Loucy (cell line): ENCODE data around the gene PDZRN3.

ENCODE experiments used
- H2AFZ ChIP-seq: fragments of 200-600 bp; sonication (generic); 2 replicates; pipeline ENCODE4 v1.6.0; 2016; ENCODE audit warnings: antibody characterized with exemption, mild to moderate bottlenecking, low read length, moderate library complexity
- H3F3A ChIP-seq: fragments of 200-600 bp; 2 replicates; pipeline ENCODE4 v1.6.0; 2016; ENCODE audit warnings: antibody characterized with exemption, low read depth, mild to moderate bottlenecking
- H3K27me3 ChIP-seq: fragments of 200-600 bp; sonication (generic); 2 replicates; pipeline ENCODE4 v1.6.1; 2014; ENCODE audit warnings: low read length, mild to moderate bottlenecking; ENCODE audit not compliant: insufficient read depth, poor library complexity, severe bottlenecking
- H3K36me3 ChIP-seq: fragments of 200-600 bp; sonication (generic); 2 replicates; pipeline ENCODE4 v1.6.1; 2016; ENCODE audit warnings: low read length; ENCODE audit not compliant: insufficient read depth
- H3K4me1 ChIP-seq: fragments of 200-600 bp; sonication (generic); 2 replicates; pipeline ENCODE4 v1.5.1; 2014; ENCODE audit warnings: low read length, mild to moderate bottlenecking; ENCODE audit not compliant: insufficient read depth, poor library complexity, severe bottlenecking
- H3K4me2 ChIP-seq: fragments of 200-600 bp; sonication (generic); 2 replicates; pipeline ENCODE4 v1.6.0; 2014; ENCODE audit warnings: antibody characterized with exemption, low read length, low read depth, mild to moderate bottlenecking; ENCODE audit not compliant: poor library complexity, severe bottlenecking
- H3K4me3 ChIP-seq: fragments of 200-600 bp; sonication (generic); 2 replicates; pipeline ENCODE4 v1.5.1; 2014; ENCODE audit warnings: low read length, mild to moderate bottlenecking, mixed read lengths; ENCODE audit not compliant: poor library complexity, severe bottlenecking
- H3K79me2 ChIP-seq: fragments of 200-600 bp; sonication (generic); 2 replicates; pipeline ENCODE4 v1.6.1; 2014; ENCODE audit warnings: low read length; ENCODE audit not compliant: insufficient read depth
- H3K9ac ChIP-seq: fragments of 200-600 bp; sonication (generic); 2 replicates; pipeline ENCODE4 v1.6.0; 2014; ENCODE audit warnings: mild to moderate bottlenecking, low read depth, low read length, moderate library complexity; ENCODE audit not compliant: poor library complexity, severe bottlenecking
- H3K9me2 ChIP-seq: fragments of 200-600 bp; sonication (generic); replicated peaks from 2 replicates; pipeline ENCODE4 v1.6.1; 2016; ENCODE audit warnings: low read depth, low read length, mixed read lengths
- H3K9me3 ChIP-seq: fragments of 200-600 bp; sonication (generic); 2 replicates; pipeline ENCODE4 v1.6.1; 2014; ENCODE audit warnings: mild to moderate bottlenecking, antibody characterized with exemption, low read length, low read depth; ENCODE audit not compliant: insufficient read depth
- H4K20me1 ChIP-seq: fragments of 200-600 bp; sonication (generic); 2 replicates; pipeline ENCODE4 v1.6.0; 2014; ENCODE audit warnings: antibody characterized with exemption, low read length, mild to moderate bottlenecking; ENCODE audit not compliant: insufficient read depth, poor library complexity, severe bottlenecking
- CTCF ChIP-seq: fragments of 200-600 bp; sonication (generic); conservative IDR thresholded peaks from 2 replicates; pipeline ENCODE4 v1.5.1; 2014; ENCODE audit warnings: mild to moderate bottlenecking, antibody characterized with exemption, low read length
- EZH2phosphoT487 ChIP-seq: fragments of 200-600 bp; IDR thresholded peaks from 2 replicates; pipeline ENCODE4 v1.6.1; 2018; ENCODE audit warnings: antibody characterized with exemption, mild to moderate bottlenecking, moderate library complexity, borderline replicate concordance

PDZRN3 gene

GRCh38 chr3:73475717-73476116, 149.0 kb downstream of the PDZRN3 start:
- Histone ChIP-seq H3K4me1 (peaks cover 4% of the 10 kb centered on the region), H3K9me2 (no peaks in the 10 kb centered on the region), H3K9me3 (peaks cover 5% of the 10 kb centered on the region; the same call in 1 of the 2 replicates), H3K4me3 (no peak overlapping the region), H3F3A (no peaks in the 10 kb centered on the region), H3K79me2 (no peaks in the 10 kb centered on the region), H3K4me2 (no peak overlapping the region), H4K20me1 (no peaks in the 10 kb centered on the region), H3K9ac (no peak overlapping the region), H3K27me3 (peaks cover 84% of the 10 kb centered on the region), H3K36me3 (no peaks in the 10 kb centered on the region), H2AFZ (no peak overlapping the region)
- TF ChIP-seq CTCF (no peak), EZH2phosphoT487 (no peak)

- peaks cover 4% of the 10 kb centered on the region for H3K4me1 ChIP-seq
- H3K79me2 ChIP-seq, result no peaks in the 10 kb centered on the region
- no peak overlapping the region for H2AFZ ChIP-seq
- no peak overlapping the region for H3K4me3 ChIP-seq
- no peak overlapping the region for H3K4me2 ChIP-seq
- no peak for TF ChIP-seq CTCF
- TF ChIP-seq EZH2phosphoT487, result no peak
- H3K36me3 ChIP-seq, result no peaks in the 10 kb centered on the region
- peaks cover 83% of the 10 kb centered on the region for H3K27me3 ChIP-seq
- no peaks in the 10 kb centered on the region for H4K20me1 ChIP-seq
- H3F3A ChIP-seq, result no peaks in the 10 kb centered on the region
- H3K9ac ChIP-seq, result no peak overlapping the region
- H3K9me3 ChIP-seq, result peaks cover 5% of the 10 kb centered on the region; the same call in 1 of the 2 replicates
- H3K9me2 ChIP-seq, result no peaks in the 10 kb centered on the region
Observed at GRCh38 chr3:73475175-73475574, 149.6 kb downstream of the PDZRN3 start.

- Histone ChIP-seq H3K27me3 (peaks cover 78% of the 10 kb centered on the region), H3K4me2 (no peak overlapping the region), H2AFZ (no peak overlapping the region), H3K4me3 (no peak overlapping the region), H3K9ac (no peak overlapping the region), H3K9me2 (no peaks in the 10 kb centered on the region), H4K20me1 (no peaks in the 10 kb centered on the region), H3K36me3 (no peaks in the 10 kb centered on the region), H3F3A (no peaks in the 10 kb centered on the region), H3K9me3 (peaks cover 5% of the 10 kb centered on the region; the same call in 1 of the 2 replicates), H3K4me1 (peaks cover 4% of the 10 kb centered on the region), H3K79me2 (no peaks in the 10 kb centered on the region)
- TF ChIP-seq CTCF (no peak), EZH2phosphoT487 (no peak)
Observed at GRCh38 chr3:73474619-73475018, 150.1 kb downstream of the PDZRN3 start.
